HG03025 (cell line): ENCODE measurements around the gene TBC1D14.
"Not testable (repeated sequence)": the region's sequence is repeated elsewhere in the genome, so short reads cannot be mapped to it uniquely, and the experiment has no call there.

Experiments used
- ATAC-seq: cut with Tn5 transposase; IDR thresholded peaks from one replicate; pipeline ENCODE4 v1.9.1; 2021; ENCODE audit warnings: mild to moderate bottlenecking, moderate library complexity; ENCODE audit not compliant: unreplicated experiment, low FRiP score

Gene TBC1D14

GRCh38 chr4:6908432-6909112 lies 1.1 kb upstream of the TBC1D14 start:
- ATAC-seq: no peak

GRCh38 chr4:6909970-6910339 lies 329 bp downstream of the TBC1D14 start:
- ATAC-seq: peak; percentile 15

- ATAC-seq: no peak
Observed at GRCh38 chr4:6910340-6910959, 824 bp downstream of the TBC1D14 start.

- no peak for ATAC-seq
Observed at GRCh38 chr4:6910960-6911874, 1.6 kb downstream of the TBC1D14 start.

GRCh38 chr4:6911917-6912316 lies 2.3 kb downstream of the TBC1D14 start:
- not testable (repeated sequence) for ATAC-seq

- no peak for ATAC-seq
Observed at GRCh38 chr4:6912441-6912840, 2.8 kb downstream of the TBC1D14 start.

- no peak for ATAC-seq
Observed at GRCh38 chr4:6913350-6913905, 3.8 kb downstream of the TBC1D14 start.

- no peak for ATAC-seq
Observed at GRCh38 chr4:6914448-6914847, 4.8 kb downstream of the TBC1D14 start.

GRCh38 chr4:6915041-6916005 lies 5.7 kb downstream of the TBC1D14 start:
- ATAC-seq: no peak

- no peak for ATAC-seq
Observed at GRCh38 chr4:6916069-6916586, 6.5 kb downstream of the TBC1D14 start.

- ATAC-seq: no peak
Observed at GRCh38 chr4:6916587-6917460, 7.2 kb downstream of the TBC1D14 start.

GRCh38 chr4:6917461-6918271 lies 8.0 kb downstream of the TBC1D14 start:
- ATAC-seq: no peak

GRCh38 chr4:6918338-6918737 lies 8.7 kb downstream of the TBC1D14 start:
- ATAC-seq: no peak

- no peak for ATAC-seq
Observed at GRCh38 chr4:6920171-6920570, 10.5 kb downstream of the TBC1D14 start.

- no peak for ATAC-seq
Observed at GRCh38 chr4:6923507-6923906, 13.9 kb downstream of the TBC1D14 start.

- ATAC-seq: no peak
Observed at GRCh38 chr4:6924361-6924779, 14.7 kb downstream of the TBC1D14 start.

GRCh38 chr4:6925357-6925836 lies 15.8 kb downstream of the TBC1D14 start:
- ATAC-seq: no peak

GRCh38 chr4:6926081-6926480 lies 16.5 kb downstream of the TBC1D14 start:
- ATAC-seq: no peak
